Activated T-helper 9 cell treated with anti-CD3 and anti-CD28 coated beads, Interleukin-2, amount 50 U/mL, for 16 hours (primary cell): ENCODE results near the gene ADAM11.
A peak's percentile ranks its signal among the peaks of the same experiment; 100 is the strongest.
"Not testable (repeated sequence)": the region's sequence is repeated elsewhere in the genome, so short reads cannot be mapped to it uniquely, and the experiment has no call there.

Source experiments
- DNase-seq: peaks from one replicate; pipeline ENCODE4 v3.0.0-alpha.2; 2020; ENCODE audit warnings: low read depth

ADAM11 gene

DNA sequence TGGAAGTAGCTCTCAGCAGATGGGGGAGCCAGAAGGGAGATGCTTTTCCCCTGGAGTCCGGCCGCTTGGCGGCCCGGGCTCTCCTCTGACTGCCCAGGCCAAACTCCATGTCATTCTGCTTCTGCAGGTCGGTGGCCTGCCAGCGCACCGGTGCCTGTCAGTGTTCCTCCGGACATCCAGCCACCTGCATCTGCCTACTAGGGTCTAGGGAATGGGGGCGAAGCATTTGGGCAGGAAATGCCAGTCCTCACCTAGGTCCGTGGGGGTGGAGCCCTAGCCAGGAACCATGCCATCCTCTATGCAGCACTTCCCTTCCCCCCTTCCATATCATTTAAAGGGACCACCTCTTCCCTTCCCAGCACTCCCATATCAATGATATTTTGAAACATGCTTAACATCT is 37.1 kb downstream of the ADAM11 start:
- no peak for DNase-seq

DNA sequence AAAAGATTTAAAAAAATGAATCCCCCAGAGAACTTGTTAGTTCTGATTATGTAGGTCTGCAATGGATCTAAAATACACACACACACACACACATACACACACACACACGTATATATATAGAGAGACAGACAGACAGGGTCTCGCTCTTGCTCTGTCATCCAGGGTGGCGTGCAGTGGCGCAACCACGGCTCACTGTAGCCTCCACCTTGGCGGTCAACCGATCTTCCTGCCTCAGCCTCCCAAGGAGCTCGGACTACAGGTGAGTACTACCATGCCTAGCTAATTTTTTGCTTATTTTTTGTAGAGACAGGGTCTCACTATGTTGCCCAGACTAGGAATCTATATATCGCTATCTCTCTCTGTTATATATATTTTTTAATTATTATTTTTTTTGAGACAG is 37.9 kb downstream of the ADAM11 start:
- DNase-seq: no peak

DNA sequence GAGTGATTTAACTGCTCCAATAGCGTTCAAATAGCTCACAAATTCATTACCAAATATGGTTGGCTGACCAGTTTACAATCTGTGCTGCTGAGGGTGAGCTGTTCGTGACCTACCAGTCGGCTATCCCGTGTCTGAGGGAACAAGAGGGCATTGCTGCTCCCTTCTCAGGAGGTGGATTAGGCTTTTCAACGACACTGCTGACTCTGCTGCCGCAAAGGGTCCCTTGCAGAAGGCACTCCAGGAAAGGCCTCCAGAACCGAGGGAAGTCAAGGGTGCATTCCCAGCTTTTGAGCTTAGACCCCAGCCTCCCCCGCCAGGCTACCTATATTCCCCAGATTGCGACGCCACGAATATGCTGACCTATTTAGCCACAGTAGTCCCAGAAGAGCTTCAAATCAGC is 39.0 kb downstream of the ADAM11 start:
- no peak for DNase-seq

DNA sequence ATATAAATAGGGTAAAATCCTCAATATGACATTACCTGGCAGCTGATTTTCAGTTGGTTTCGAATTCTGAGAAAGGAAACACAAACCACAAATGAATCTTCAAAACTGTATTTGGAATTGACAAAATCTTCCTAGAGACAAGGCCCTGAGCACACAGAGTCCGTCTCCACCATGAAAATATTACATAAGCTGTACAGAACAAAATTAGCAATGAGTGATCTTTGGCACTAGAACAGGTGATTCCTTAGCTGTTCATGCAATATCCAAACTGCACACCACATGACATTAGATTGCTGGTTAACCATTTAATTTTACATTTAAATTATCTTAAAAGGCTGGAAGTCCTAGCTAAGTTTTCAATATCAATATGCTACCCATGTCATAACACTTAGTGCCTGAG is 39.6 kb downstream of the ADAM11 start:
- no peak for DNase-seq

DNA sequence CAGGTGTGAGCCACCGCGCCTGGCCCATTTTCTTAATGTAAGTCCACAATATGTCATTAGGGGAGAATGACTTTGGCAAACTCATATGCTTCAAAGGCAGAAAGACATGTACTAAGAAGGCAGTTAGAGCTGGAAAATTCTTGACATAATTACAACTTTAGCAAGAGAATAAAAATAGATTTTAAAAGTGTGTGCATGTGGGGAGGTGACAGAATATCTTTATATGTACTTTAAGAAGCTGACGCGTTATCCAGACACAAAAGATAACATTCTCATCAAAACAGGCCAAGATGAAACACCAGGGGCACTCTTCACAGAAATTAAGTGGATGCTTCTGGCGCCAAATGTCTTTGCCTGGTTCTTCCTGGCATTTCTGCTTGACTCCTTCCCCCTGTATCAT is 43.1 kb downstream of the ADAM11 start:
- no peak for DNase-seq

DNA sequence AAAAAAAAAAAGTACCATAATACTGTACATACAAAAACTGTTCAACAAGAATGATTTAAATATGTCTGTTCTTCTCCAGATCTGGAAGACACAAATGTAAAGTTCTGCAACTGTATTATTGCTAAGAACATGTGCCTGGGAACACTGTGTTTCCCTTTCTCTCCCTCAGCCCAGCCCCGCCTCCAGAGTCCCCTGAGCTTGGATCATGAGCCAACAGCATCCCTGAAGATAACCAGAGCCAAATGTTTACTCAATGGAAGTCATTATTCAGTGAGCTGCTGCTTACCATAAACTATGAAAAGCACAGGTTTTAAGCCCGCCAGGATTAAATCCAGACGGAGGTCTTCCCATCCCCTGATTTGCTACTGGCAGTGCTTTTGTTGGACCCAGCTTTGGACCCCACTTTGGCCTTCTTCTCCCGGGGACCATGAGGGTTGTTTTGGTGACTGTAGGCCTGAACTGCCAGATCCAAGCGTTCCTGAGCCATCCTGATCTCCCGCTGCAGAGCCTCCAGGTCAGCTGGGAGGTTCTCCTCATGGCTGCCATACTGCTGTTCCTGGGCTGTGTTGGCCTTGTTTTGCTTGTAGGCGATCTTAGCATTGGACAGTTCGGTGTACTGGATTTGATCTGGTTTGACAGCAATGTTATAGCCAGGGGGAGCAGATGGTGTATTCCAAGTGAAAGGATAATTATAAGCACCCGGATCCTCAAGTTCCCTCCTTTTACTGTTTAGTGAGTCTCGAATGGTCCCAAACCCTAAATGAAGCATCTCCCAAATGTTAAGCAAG is 45.7 kb downstream of the ADAM11 start:
- DNase-seq: no peak

DNA sequence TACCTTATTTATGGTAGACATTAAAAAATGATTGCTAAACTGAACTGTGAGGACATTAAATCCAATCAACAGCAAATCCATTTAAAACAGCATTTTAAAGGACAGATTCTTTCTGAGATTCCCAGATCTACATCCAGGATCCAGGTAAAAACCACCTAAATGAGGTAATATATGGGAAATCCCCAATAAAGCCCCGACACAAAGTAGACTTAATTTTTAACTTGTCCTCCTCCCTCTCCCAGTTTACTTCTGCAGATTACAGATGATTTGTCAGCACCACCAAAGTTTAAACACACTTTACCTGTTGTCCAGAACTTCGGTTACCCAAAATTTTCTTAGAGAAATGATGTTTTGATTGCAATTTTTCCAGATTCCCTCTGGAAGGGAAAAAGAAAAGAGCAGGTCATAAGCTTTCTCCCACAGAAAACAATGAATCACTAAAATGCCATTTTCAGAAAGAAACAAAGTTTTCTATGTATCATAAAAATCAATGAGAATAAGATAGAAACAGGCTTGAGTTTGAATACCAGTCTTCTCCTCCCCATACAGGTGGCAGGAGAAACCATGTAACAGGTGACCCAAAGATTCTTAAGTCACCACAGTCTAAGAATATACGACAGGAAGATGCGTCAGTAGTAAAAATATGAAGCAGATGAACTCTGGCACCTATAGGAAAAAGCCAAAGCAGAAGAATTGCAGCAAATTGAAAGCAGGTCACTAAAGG is 48.5 kb downstream of the ADAM11 start:
- DNase-seq: no peak

DNA sequence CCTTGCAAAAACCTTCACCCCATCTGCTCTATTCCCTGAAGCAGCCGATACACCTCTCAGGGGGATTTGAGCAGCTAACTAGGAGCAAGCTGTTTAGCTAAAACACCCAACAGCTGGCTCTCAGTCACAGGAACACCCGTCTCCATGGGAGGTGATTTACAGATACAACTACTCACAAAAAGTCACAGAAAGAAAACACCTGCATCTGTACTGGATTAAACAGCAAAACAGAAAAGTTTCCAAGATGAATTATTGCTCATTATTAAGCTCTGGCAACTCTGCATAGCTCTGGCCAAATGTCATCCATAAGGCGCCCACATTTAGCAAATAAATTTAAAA is 49.0 kb downstream of the ADAM11 start:
- no peak for DNase-seq

DNA sequence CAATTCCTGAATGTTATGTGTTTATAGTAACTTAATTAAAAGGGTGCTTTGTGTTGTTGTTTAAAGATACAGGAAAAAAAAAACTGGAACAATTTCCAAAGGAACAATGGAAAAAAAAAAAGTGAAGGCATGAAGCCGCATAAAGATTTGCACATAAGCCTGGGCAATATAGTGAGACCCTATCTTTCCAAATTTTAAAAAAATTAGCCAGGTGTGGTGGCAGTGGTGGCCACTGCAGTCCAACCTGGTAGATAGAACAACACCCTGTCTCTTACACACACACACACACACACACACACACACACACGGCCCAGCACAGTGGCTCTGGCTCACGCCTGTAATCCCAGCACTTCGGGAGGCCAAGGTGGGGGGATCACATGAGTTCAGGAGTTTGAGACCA is 49.4 kb downstream of the ADAM11 start:
- DNase-seq: no peak

DNA sequence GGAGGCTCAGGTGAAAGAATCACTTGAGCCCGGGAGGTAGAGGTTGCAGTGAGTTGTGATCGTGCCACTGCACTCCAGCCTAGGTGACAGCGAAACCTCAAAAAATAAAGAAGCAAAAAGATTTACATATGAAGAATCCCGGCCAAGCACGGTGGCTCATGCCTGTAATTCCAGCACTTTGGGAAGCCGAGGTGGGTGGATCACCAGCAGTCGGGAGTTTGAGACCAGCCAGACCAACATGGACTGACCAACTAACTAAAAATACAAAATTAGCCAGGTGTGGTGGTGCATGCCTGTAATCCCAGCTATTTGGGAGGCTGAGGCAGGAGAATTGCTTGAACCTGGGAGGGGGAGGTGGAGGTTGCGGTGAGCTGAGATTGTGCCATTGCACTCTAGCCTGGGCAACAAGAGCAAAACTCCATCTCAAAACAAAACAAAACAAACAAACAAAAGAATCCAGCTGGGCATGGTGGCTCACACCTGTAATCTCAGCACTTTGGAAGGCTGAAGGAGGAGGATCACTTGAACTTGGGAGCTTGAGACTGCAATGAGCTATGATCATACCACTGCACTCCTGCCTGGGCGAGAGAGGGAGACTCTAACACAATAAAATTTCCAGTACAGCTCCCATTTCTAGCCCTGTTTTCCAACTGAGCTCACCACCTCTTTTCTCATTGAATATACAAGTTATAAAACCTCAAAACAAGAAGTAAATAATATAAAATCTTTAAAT is 50.0 kb downstream of the ADAM11 start:
- DNase-seq: not testable (repeated sequence)

DNA sequence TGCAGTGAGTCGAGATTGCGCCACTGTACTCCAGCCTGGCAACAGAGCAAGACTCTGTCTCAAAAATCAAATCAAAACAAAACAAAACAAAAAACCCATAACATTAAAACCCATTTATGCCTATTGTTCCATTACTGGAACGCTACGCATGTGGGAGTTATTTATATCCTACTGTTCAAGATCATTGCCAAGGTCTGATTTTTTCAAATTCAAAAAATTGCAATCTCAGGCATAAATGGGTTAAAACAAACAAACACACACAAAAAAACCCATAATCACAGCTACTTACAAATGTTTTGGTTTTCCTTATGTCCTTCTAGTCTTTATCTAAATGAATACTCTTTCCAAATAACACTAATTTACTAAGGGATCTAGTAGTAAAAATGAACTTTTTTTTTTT is 53.5 kb downstream of the ADAM11 start:
- no peak for DNase-seq

DNA sequence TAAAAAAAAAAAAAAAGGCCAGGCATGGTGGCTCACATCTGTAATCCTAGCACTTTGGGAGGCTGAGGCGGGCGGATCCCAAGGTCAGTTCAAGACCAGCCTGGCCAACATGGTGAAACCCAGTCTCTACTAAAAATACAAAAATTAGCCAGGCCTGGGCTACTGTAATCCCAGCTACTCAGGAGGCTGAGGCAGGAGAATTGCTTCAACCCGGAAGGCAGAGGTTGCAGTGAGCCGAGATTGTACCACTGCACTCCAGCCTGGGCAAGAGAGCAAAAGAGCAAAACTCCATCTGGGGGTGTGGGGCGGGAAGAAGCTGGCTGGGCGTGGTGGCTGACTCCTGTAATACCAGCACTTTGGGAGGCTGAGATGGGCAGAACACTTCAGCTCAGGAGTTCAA is 59.7 kb downstream of the ADAM11 start:
- not testable (repeated sequence) for DNase-seq

DNA sequence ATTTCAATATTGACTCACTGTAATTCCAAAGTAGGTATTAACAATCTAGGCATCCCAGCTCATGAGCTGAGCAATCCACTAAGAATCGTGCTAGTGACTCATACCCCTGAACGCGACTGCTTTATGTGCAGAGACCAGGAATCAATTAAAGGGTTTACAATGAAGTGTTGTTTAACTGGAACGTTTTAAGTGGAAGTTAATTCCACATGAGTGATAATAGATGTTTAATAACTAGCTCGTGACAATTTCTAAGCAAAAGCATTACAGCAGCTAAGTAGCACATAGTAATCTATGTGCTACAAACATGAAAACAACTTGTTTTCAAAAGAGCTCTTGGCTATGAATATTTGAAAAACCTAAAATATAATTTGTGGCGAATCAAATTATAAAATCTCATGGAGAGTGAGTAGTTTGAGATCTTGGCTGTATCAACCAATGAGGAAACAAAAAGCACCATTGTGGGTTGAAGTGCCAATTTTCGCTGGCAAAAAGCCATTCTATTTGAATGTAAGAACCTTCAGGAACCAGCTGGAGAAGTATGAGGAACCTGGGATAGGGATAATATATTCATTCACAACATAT is 61.9 kb downstream of the ADAM11 start:
- DNase-seq: no peak

DNA sequence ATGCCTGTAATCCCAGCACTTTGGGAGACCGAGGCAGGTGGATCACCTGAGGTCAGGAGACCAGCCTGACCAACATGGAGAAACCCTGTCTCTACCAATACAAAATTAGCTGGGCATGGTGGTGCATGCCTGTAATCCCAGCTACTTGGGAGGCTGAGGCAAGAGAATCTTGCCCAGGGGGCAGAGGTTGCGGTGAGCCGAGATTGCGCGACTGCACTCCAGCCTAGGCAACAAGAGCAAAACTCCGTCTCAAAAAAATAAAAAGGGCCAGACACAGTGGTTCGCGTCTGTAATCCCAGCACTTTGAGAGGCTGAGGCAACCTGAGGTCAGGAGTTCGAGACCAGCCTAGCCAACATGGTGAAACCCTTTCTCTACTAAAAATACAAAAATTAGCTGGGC is 66.4 kb downstream of the ADAM11 start:
- not testable (repeated sequence) for DNase-seq

DNA sequence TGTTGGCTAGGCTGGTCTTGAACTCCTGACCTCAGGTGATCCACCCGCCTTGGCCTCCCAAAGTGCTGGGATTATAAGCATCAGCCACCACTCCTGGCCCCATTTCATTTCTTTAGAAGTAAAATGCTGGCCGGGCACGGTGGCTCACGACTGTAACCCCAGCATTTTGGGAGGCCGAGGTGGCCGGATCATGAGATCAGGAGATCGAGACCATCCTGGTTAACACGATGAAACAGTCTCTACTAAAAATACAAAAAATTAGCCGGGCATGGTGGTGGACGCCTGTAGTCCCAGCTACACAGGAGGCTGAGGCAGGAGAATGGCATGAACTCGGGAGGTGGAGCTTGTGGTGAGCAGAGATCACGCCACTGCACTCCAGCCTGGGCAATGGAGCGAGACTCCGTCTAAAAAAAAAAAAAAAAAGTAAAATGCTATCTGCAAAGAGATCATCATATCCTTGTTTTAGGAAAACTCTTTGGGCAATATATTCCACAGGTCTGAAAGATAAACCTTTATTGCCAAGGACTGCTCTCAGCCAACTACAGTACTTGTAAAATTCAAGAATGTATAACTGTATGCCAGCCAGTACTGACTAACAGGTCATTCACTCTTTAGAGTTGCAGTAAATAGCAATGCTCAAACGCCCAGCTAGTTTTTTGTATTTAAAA is 67.5 kb downstream of the ADAM11 start:
- DNase-seq: no peak

DNA sequence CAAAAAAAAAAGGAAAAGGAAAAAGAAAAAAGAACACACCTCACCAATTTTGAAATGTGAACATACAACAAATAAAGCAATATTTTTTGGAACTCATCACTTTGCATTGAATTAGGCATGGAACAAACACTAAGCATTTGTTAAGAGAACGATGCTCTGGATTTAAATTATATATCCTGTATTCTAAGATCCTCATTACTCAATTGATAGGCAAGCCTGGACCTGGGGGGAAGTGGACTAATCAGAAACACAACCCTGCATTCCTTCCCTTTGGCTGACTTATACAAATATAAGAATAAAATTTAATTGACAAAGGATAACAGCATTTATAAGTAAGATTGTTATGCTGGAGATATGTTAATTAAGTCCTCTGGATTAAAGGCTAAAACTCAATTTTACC is 69.1 kb downstream of the ADAM11 start:
- no peak for DNase-seq

DNA sequence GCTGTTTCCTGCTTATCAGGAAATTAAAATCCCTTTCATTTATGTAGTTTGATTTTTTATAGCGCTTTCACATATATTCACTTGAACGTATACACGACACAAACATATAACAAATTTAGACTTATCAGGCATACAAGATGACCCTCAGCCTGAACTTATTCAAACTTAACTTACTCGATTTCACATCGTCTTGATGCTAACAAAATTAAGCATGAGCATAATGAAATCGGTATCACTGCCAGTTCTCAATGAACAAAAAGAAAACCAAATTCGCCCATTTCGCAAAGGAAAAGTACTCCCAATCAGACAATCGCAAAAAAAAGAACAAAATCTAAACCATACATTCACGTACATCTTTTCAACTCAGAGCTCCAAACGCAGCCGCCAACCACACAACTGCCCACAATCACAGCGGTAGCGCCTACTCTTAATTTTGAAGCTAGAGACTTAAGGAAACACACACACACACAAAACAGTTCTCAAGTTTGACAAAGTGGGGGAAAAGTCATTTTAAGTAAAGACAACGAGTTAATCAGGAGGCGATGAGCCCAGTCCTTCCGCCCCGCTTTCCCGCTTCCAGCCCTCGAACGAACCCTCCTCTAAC is 70.2 kb downstream of the ADAM11 start:
- no peak for DNase-seq

DNA sequence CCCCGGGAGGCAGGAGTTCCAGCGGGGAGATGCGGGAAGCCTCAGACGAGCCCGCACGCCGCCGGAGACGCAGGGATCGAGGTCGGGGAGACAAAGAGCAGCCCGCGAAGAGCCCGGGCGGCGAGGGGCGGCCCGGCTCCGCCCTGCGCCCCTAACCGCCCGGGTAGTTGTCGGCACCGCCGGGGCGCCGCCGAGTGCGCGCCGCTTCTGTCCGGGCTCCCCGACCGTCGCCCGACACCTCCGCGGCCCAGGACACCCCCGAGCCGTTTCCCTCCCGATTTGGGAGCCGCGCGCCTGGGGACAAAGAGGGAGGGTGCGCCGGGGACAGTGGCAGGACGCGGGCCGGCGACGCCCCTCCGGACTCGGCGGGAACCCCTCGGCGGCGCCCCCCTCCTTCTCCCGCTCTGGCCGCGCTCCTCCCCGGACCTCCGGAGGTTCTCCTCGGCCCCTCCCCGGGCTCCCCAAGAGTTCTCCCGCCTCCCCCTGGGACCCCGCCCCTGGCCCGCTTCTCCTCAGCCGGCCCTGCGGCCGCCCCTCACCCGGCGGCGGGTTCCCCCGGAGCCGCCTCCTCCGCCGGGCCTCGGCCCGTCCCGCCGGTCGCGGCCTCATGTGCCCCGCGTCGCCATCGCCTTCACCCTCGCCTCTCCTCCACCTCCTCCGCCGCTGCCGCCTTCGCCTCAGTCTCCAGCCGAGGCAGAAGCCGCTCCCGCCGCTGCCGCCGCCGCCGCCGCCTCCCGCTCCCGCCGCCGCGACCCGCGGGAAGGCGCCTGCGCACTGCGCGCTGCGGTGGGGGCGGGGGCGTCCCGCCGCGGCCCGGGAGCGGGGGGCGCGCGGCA is 71.0 kb downstream of the ADAM11 start, which contains the start of gene GJC1:
Gene GJC1 (minus strand): TSS at position 765 of the 836 bp plus-strand sequence. CDS start 24,470 bp downstream, outside the sequence.
- DNase-seq: peak; percentile 5

DNA sequence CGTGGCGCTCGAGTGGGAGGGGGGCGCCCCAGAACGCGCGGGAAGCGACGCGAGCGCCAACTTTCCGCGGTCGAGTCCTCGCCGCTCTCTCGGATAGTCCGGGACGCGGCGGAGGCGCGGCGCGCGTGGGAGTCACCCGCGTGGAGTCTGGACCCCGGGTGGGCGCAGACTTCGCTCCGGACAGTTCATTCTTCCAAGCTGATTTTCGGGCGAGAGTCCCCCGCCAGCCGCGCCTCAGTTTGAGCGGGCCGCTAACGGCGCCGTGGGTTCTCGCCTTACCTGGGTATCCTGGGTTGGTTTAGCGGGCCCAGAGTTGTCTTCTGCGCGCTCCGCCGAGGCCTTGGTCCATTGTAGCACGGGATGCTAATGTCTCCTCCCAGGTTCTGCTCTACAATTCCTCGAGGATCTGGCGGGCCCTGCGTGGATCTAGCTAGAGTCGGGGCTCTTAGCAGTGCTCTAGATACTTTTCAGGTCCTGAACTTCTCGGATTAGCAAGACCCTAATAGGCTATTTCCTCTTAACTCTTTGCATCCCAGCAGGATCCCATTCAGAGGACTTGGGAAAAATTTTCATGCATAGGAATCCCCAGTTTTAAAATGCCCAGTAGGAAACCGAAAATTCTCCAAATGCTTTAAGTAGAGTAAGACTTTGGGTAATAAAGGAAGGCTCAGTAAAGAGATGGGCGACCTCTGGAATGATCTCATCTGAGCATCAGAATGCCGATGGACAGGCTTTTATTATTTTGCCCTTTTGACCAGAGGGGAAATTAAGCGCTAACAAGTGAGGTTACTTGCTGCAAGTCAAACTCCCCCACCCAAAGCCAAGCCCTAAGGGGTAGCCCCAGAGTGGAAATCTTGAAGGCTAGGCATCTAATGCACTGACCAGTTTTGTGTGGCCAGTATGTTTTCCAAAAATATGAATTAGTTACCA is 71.8 kb downstream of the ADAM11 start:
- DNase-seq: peak; percentile 1

DNA sequence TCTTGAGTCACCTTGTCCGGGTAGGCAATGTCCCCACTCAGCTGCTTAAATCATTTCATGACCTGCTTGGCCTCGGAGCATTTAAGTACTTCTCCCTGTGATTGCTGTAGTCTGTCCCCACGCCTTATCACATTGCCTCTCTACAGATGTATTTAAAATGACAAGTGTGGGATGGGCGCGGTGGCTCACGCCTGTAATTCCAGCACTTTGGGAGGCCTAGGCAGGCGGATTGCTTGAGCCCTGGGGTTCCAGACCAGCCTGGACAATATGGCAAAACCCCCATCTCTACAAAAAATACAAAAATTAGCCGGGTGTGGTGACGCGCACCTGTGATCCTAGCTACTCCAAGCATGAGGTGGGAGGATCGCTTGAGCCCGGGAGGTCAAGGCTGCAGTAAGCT is 72.6 kb downstream of the ADAM11 start:
- DNase-seq: no peak
